ENCODE results near the gene GIN1.

The GIN1 gene

DNA sequence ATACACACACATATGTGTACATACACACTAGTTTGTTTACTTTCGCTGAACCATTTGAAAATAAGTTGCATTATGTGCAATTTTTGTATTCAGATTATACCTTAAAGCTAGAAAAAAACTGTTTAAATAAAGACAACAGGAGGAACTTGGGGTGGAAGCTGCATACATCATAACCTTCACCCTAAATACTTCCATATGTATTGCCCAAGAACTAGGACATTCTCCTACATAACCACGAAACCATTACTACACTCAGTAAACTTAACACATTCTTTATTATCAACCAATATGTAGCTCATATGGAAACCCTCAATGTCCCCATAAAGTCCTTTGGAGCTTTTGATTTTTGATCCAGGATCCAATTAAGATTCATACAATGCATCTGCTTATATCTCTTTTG lies 83.3 kb downstream of the GIN1 start:
- Histone ChIP-seq H3K9me3 (ENCODE audit: insufficient read depth, low read length) (peaks cover 15% of the 10 kb centered on the region; the same call in 1 of the 2 replicates), H3K27me3 (ENCODE audit: insufficient read depth, insufficient read length) (no peaks in the 10 kb centered on the region)
- no peak for TF ChIP-seq ZNF274 (IDR thresholded peaks at IDR 0.05; ENCODE audit: low read depth, low read length)

More for the DNA sequence above, 83.3 kb downstream of the GIN1 start:
- no peak for DNase-seq (ENCODE audit: low read depth, low spot score)
- Histone ChIP-seq H3K9ac (ENCODE audit: insufficient read length, low read depth) (no peak overlapping the region), H3K36me3 (ENCODE audit: insufficient read depth, insufficient read length, low read length) (peaks cover 3% of the 10 kb centered on the region), H3K4me1 (ENCODE audit: insufficient read depth, insufficient read length) (no peaks in the 10 kb centered on the region), H3K4me3 (ENCODE audit: insufficient read length, low read depth) (no peak overlapping the region)
